HEK293 (cell line): ENCODE data around the gene HES2.

Source experiments
- CTCF ChIA-PET: fragments of 350-600 bp; formaldehyde crosslinking; extraction: SDS; loops from one replicate; lab custom pipeline; 2021; ENCODE audit warnings: antibody characterized with exemption; lab: Yijun Ruan, JAX
- POLR2A ChIA-PET: fragments of 300-600 bp; formaldehyde crosslinking; extraction: SDS; loops from one replicate; lab custom pipeline; 2020; ENCODE audit warnings: antibody characterized with exemption, inconsistent platforms; lab: Yijun Ruan, JAX
- H3K27ac ChIP-seq: fragments of 200-500 bp; sonication (Bioruptor generic); 2 replicates; pipeline ENCODE4 v1.5.1; 2014; ENCODE audit warnings: low read depth, low read length, control low read depth, inconsistent platforms; ENCODE audit errors: extremely low read depth
- H3K36me3 ChIP-seq, 2 experiments: fragments of 200-500 bp in 1 of 2; sonication (Bioruptor generic) in 1 of 2; 1 replicate in 1 of 2; 2 replicates in 1 of 2; pipeline ENCODE4 v1.5.1; 2014 to 2017; ENCODE audit warnings: inconsistent platforms in 2 of 2, low read length in 2 of 2; ENCODE audit not compliant: control insufficient read depth in 2 of 2, insufficient read depth in 1 of 2
- H3K4me1 ChIP-seq: fragments of 200-500 bp; sonication (Bioruptor generic); 2 replicates; pipeline ENCODE4 v1.5.1; 2014; ENCODE audit warnings: mild to moderate bottlenecking, low read length, inconsistent platforms; ENCODE audit not compliant: control insufficient read depth, insufficient read depth
- H3K4me3 ChIP-seq: 2 replicates; pipeline ENCODE4 v1.5.1; 2011; ENCODE audit warnings: low read depth, mild to moderate bottlenecking, control low read depth, low read length, moderate library complexity
- H3K9me3 ChIP-seq: fragments of 200-500 bp; sonication (Bioruptor generic); 2 replicates; pipeline ENCODE4 v1.5.1; 2014; ENCODE audit warnings: low read depth, low read length, inconsistent platforms; ENCODE audit not compliant: control insufficient read depth, insufficient read depth
- GLIS2 ChIP-seq: fragments of 450-650 bp; formaldehyde crosslinking; IDR thresholded peaks from 2 replicates; pipeline ENCODE4 v1.5.1; 2016; ENCODE audit warnings: missing biosample characterization, missing genetic modification characterization
- KLF1 ChIP-seq: fragments of 450-650 bp; formaldehyde crosslinking; IDR thresholded peaks from 2 replicates; pipeline ENCODE4 v1.5.1; 2016; ENCODE audit warnings: missing biosample characterization, missing genetic modification characterization
- PRDM1 ChIP-seq: fragments of 450-650 bp; formaldehyde crosslinking; IDR thresholded peaks from 2 replicates; pipeline ENCODE4; 2016; ENCODE audit warnings: missing biosample characterization, missing genetic modification characterization
- ZBTB49 ChIP-seq: fragments of 450-650 bp; formaldehyde crosslinking; IDR thresholded peaks from 2 replicates; pipeline ENCODE4 v1.5.1; 2016; ENCODE audit warnings: missing biosample characterization, missing genetic modification characterization, low read depth
- ZBTB8A ChIP-seq: fragments of 450-650 bp; formaldehyde crosslinking; IDR thresholded peaks from 2 replicates; pipeline ENCODE4 v1.5.1; 2016; ENCODE audit warnings: missing biosample characterization, missing genetic modification characterization
- ZIC2 ChIP-seq: fragments of 450-650 bp; formaldehyde crosslinking; IDR thresholded peaks from 2 replicates; pipeline ENCODE4 v1.5.1; 2016; ENCODE audit warnings: missing biosample characterization, missing genetic modification characterization
- ZNF10 ChIP-seq: fragments of 450-650 bp; formaldehyde crosslinking; IDR thresholded peaks from 2 replicates; pipeline ENCODE4 v1.5.1; 2017; ENCODE audit warnings: missing biosample characterization, missing genetic modification characterization
- ZNF157 ChIP-seq: fragments of 450-650 bp; formaldehyde crosslinking; IDR thresholded peaks from 2 replicates; pipeline ENCODE4 v1.5.1; 2016; ENCODE audit warnings: missing biosample characterization, missing genetic modification characterization
- ZNF350 ChIP-seq: fragments of 450-650 bp; formaldehyde crosslinking; IDR thresholded peaks from 2 replicates; pipeline ENCODE4 v1.5.0; 2017; ENCODE audit warnings: missing biosample characterization, mild to moderate bottlenecking, missing genetic modification characterization
- ZNF423 ChIP-seq: fragments of 450-650 bp; formaldehyde crosslinking; IDR thresholded peaks from 2 replicates; pipeline ENCODE4 v1.5.1; 2016; ENCODE audit warnings: missing biosample characterization, missing genetic modification characterization
- ZNF473 ChIP-seq: fragments of 450-650 bp; formaldehyde crosslinking; IDR thresholded peaks from 2 replicates; pipeline ENCODE4 v1.5.1; 2017; ENCODE audit warnings: missing biosample characterization, missing genetic modification characterization
- ZNF530 ChIP-seq: fragments of 450-650 bp; formaldehyde crosslinking; IDR thresholded peaks from 2 replicates; pipeline ENCODE4 v1.5.1; 2016; ENCODE audit warnings: low read depth, missing biosample characterization, missing genetic modification characterization
- TF ChIP-seq, protein P1 (sequence below): fragments of 450-650 bp; formaldehyde crosslinking; IDR thresholded peaks from 2 replicates; pipeline ENCODE4 v1.5.1; 2016; ENCODE audit warnings: missing biosample characterization, missing genetic modification characterization
- TF ChIP-seq, protein P2 (sequence below): fragments of 450-650 bp; formaldehyde crosslinking; conservative IDR thresholded peaks from 2 replicates; pipeline ENCODE4 v1.5.1; 2016; ENCODE audit warnings: low read depth, missing biosample characterization, missing genetic modification characterization

Gene HES2

DNA sequence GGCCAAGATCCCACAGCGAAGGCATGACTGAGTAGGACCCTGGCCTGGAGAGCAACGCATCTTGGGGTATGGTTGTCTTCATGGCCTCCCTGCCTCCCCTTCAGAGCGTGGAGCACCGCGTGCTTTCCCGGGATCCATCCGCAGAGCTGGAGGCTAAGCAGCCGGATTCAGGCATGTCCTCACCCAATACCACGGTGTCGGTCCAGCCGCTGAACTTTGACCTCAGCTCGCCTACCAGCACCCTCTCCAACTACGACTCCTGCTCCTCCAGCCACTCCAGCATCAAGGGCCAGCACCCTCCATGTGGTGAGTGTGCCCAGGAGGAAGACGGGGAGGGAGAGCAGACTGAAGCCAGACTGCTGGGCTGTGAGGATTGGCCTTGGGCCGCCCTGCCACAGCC lies 24.7 kb upstream of the HES2 start:
- Histone ChIP-seq H3K9me3 (no peaks in the 10 kb centered on the region), H3K27ac (no peak overlapping the region), H3K4me3 (no peak overlapping the region), H3K4me1 (no peaks in the 10 kb centered on the region)
- POLR2A ChIA-PET = no interaction called here
- CTCF ChIA-PET = interaction anchor here (8.7 kb wide), 1 partner anchor 23 kb away, joined by 117 read pairs; the partner anchor contains the start of gene HES2
- TF ChIP-seq ZNF10 (tag by site-specific recombination) = no peak
- TF ChIP-seq, all 188 proteins: peak for 0
- H3K36me3 ChIP-seq = no peaks in the 10 kb centered on the region

DNA sequence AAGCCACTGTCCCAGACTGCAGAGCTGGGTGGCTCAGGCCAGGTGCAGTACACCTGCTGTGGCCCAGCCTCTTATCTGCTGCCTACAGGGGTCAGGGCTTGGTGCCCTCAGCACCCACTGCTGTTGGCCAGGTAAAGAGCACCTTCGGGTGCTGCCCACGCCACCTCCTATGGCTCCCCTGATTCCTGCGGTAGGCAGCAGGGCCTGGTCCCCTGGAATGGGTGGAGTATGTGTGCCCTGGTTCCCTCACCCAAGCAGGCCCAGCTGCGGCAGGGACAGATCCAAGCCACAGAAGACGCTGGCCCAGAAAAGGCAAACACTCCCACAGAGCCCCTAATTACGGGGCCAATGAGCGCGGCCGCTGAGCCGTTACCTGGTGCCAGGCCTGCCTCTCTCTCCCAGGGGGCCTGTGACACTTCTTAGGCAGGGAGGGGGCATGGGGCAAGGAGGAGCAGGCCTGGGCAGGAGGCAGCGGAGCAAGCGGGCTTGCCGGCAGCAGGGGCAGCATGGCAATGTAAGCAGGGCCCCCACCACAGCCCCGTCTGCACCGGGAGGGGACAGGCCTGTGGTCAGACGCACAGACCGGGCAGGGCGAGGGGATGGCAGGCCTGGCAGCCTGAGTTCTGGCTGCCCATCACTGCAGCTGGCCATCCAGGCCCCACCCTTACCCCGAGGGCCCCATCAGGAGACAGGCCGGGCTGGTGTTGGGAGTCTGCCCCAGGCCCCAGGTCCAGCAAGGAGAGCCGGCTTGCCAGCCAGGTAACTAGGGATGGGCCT lies 23.8 kb upstream of the HES2 start:
- CTCF ChIA-PET = interaction anchor here (0.6 to 8.7 kb wide), 4 partner anchors 23 to 769 kb away, joined by 3 to 117 read pairs (median 3); partner anchors contain the start of gene HES2

DNA sequence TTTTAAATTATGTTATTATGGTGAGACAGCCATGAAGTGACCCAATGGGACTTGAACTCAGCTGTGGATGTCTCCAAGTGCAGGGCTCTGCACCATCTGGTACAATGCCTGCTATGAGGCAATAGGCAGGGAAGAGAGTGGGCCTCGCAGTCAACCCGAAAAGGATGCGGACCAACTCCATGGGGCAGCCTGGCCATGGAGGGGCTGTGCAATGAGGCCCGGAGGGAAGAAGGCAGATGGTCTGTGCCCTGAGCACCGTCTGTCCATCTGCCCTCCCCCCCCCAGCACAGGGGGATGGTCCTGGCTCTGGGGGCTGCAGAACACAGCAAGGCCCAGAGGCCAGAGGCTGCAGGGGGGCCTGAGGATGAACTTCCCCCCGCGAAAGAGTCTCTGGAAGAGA lies 21.9 kb upstream of the HES2 start:
- H3K36me3 ChIP-seq = no peaks in the 10 kb centered on the region
- TF ChIP-seq, protein P1, sequence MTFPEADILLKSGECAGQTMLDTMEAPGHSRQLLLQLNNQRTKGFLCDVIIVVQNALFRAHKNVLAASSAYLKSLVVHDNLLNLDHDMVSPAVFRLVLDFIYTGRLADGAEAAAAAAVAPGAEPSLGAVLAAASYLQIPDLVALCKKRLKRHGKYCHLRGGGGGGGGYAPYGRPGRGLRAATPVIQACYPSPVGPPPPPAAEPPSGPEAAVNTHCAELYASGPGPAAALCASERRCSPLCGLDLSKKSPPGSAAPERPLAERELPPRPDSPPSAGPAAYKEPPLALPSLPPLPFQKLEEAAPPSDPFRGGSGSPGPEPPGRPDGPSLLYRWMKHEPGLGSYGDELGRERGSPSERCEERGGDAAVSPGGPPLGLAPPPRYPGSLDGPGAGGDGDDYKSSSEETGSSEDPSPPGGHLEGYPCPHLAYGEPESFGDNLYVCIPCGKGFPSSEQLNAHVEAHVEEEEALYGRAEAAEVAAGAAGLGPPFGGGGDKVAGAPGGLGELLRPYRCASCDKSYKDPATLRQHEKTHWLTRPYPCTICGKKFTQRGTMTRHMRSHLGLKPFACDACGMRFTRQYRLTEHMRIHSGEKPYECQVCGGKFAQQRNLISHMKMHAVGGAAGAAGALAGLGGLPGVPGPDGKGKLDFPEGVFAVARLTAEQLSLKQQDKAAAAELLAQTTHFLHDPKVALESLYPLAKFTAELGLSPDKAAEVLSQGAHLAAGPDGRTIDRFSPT (tag by site-specific recombination) = no peak
- 0 out of 2 replicates have a peak, but pooled peaks have one; percentile 9 for TF ChIP-seq GLIS2
- TF ChIP-seq, all 188 proteins: peak for 1
- no peaks in the 10 kb centered on the region for H3K9me3 ChIP-seq
- no peak overlapping the region for H3K4me3 ChIP-seq
- no peak overlapping the region for H3K27ac ChIP-seq
- no peaks in the 10 kb centered on the region for H3K4me1 ChIP-seq
- POLR2A ChIA-PET = no interaction called here
- CTCF ChIA-PET = interaction anchor here (1.0 to 8.7 kb wide), 7 partner anchors 10 to 194 kb away, joined by 3 to 117 read pairs (median 4); partner anchors contain the start of gene HES2

More for the DNA sequence above, 23.8 kb upstream of the HES2 start:
- TF ChIP-seq ZNF350 (tag by site-specific recombination) (no peak), ZNF423 (tag by site-specific recombination) (peak; percentile 81)
- H3K4me1 ChIP-seq = no peaks in the 10 kb centered on the region
- no peak overlapping the region for H3K4me3 ChIP-seq
- no peak overlapping the region for H3K27ac ChIP-seq
- POLR2A ChIA-PET = no interaction called here
- H3K9me3 ChIP-seq = no peaks in the 10 kb centered on the region
- H3K36me3 ChIP-seq = no peaks in the 10 kb centered on the region

- no peaks in the 10 kb centered on the region for H3K9me3 ChIP-seq
- POLR2A ChIA-PET = no interaction called here
- H3K4me3 ChIP-seq = peak overlapping the region; percentile 38
- TF ChIP-seq ZNF530 (no peak), ZNF157 (no peak), ZBTB8A (tag by site-specific recombination) (no peak), ZNF473 (tag by site-specific recombination) (no peak), GLIS2 (peak; percentile 70; the same call in 1 of the 2 replicates), KLF1 (no peak), ZBTB49 (no peak), PRDM1 (no peak), ZIC2 (no peak)
- TF ChIP-seq, protein P2, sequence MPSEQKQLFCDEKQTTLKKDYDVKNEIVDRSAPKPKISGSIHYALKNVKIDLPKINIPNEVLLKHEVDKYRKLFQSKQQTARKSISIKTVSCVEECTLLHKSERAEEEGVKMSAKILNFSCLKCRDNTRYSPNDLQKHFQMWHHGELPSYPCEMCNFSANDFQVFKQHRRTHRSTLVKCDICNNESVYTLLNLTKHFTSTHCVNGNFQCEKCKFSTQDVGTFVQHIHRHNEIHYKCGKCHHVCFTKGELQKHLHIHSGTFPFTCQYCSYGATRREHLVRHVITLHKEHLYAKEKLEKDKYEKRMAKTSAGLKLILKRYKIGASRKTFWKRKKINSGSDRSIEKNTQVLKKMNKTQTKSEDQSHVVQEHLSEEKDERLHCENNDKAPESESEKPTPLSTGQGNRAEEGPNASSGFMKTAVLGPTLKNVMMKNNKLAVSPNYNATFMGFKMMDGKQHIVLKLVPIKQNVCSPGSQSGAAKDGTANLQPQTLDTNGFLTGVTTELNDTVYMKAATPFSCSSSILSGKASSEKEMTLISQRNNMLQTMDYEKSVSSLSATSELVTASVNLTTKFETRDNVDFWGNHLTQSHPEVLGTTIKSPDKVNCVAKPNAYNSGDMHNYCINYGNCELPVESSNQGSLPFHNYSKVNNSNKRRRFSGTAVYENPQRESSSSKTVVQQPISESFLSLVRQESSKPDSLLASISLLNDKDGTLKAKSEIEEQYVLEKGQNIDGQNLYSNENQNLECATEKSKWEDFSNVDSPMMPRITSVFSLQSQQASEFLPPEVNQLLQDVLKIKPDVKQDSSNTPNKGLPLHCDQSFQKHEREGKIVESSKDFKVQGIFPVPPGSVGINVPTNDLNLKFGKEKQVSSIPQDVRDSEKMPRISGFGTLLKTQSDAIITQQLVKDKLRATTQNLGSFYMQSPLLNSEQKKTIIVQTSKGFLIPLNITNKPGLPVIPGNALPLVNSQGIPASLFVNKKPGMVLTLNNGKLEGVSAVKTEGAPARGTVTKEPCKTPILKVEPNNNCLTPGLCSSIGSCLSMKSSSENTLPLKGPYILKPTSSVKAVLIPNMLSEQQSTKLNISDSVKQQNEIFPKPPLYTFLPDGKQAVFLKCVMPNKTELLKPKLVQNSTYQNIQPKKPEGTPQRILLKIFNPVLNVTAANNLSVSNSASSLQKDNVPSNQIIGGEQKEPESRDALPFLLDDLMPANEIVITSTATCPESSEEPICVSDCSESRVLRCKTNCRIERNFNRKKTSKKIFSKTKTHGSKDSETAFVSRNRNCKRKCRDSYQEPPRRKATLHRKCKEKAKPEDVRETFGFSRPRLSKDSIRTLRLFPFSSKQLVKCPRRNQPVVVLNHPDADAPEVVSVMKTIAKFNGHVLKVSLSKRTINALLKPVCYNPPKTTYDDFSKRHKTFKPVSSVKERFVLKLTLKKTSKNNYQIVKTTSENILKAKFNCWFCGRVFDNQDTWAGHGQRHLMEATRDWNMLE (tag by site-specific recombination) = no peak
These were observed 20.7 kb upstream of the HES2 start for GRCh38 chr1:6440198-6441126.

More at GRCh38 chr1:6440198-6441126, 20.7 kb upstream of the HES2 start:
- CTCF ChIA-PET = interaction anchor here (0.6 to 8.7 kb wide), 12 partner anchors 9 to 224 kb away, joined by 3 to 117 read pairs (median 4); partner anchors contain the start of gene HES2
- no peaks in the 10 kb centered on the region for H3K4me1 ChIP-seq
- no peaks in the 10 kb centered on the region for H3K36me3 ChIP-seq
- no peak overlapping the region for H3K27ac ChIP-seq
